GM13977 (cell line): Measurements from ENCODE around the gene MYO18B.

Experiments used
- DNase-seq: peaks from one replicate; pipeline ENCODE4 v3.0.0; 2012; ENCODE audit warnings: low spot score
- CTCF ChIP-seq: IDR thresholded peaks from 2 replicates; pipeline ENCODE4 v1.5.1; 2012; ENCODE audit warnings: mild to moderate bottlenecking, control low read depth; ENCODE audit not compliant: insufficient read depth; ENCODE audit errors: extremely low read depth, missing control alignments
- in situ Hi-C: fragments of 300-500 bp; cut with MboI; formaldehyde crosslinking; loops from one replicate; pipeline ENCODE4 v1.12.0; 2022; ENCODE audit warnings: low sequenced_read_pairs, low pct_unique_long_range_greater_than_20kb, mixed read lengths, inconsistent platforms; ENCODE audit not compliant: unreplicated experiment

The MYO18B gene

GRCh38 chr22:25741692-25742626 lies at the start of gene MYO18B:
MYO18B (plus strand) TSS chr22:25742188; CDS start chr22:25761093, 18,905 bp downstream.
- no peak for TF ChIP-seq CTCF
- in situ Hi-C loops, result no loop called here
- no peak for DNase-seq

- no peak for TF ChIP-seq CTCF
- in situ Hi-C loops, result loop anchor here (10.0 kb wide), 1 partner anchor 148 kb away; no protein-coding TSS in a partner anchor
- no peak for DNase-seq
Measured at GRCh38 chr22:25692397-25693267, 49.4 kb upstream of the MYO18B start.

GRCh38 chr22:25693268-25693565 lies 48.8 kb upstream of the MYO18B start:
- no peak for DNase-seq
- in situ Hi-C loops, result loop anchor here (10.0 kb wide), 1 partner anchor 148 kb away; no protein-coding TSS in a partner anchor
- TF ChIP-seq CTCF, result no peak

- TF ChIP-seq CTCF, result no peak
- DNase-seq, result no peak
- in situ Hi-C loops, result loop anchor here (10.0 kb wide), 1 partner anchor 150 kb away; no protein-coding TSS in a partner anchor
Measured at GRCh38 chr22:25694196-25694907, 47.6 kb upstream of the MYO18B start.

- DNase-seq, result no peak
- in situ Hi-C loops, result loop anchor here (10.0 kb wide), 1 partner anchor 150 kb away; no protein-coding TSS in a partner anchor
- no peak for TF ChIP-seq CTCF
Measured at GRCh38 chr22:25695146-25695545, 46.8 kb upstream of the MYO18B start.

GRCh38 chr22:25696763-25697162 lies 45.2 kb upstream of the MYO18B start:
- no peak for DNase-seq
- no peak for TF ChIP-seq CTCF
- in situ Hi-C loops, result loop anchor here (10.0 kb wide), 1 partner anchor 152 kb away; no protein-coding TSS in a partner anchor
